ENCODE results near the gene FILIP1L. TPM values are rescaled to one million over a fixed set of nuclear protein-coding genes. Genes with fewer than 3 reads are reported as not detected.

FILIP1L gene
- total RNA-seq, 1 experiment from 2014 or later = 0.07 TPM

DNA sequence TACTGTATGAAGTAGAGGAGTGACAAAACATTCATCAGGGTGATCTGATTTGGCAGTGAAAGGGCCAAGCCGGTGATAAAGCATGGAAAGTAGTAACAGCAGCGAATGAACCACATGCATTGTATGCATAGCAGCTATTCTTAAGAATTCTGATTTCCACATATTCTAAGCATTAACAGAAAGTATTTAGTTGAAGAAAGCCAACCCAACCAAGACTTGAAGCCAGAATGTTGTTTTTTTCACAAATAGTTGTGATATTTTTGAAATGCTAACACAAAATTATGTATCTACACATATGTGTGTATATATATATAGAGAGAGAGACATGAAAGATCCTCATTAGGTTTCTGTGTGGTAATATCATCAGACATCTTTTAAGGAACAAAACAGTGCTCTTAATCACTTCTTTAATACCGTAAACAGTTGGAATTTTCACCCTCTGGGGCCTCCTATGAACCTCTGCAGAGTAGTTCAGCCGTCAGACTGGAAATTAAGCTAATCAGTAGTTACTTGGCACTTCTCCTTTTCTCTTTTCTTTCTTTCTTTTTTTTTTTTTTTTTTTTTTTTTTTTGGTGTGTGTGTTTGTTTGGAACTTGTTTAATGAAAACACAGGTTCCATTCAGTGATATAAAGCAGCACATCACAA lies 157.0 kb downstream of the FILIP1L start:
- DNase-seq = no peak
- no peak overlapping the region for H3K56ac ChIP-seq (ENCODE audit: insufficient read length, low read depth, low read length)
- H3K27me3 ChIP-seq (ENCODE audit: insufficient read depth, low read length) = no peaks in the 10 kb centered on the region
- TF ChIP-seq, protein P1, sequence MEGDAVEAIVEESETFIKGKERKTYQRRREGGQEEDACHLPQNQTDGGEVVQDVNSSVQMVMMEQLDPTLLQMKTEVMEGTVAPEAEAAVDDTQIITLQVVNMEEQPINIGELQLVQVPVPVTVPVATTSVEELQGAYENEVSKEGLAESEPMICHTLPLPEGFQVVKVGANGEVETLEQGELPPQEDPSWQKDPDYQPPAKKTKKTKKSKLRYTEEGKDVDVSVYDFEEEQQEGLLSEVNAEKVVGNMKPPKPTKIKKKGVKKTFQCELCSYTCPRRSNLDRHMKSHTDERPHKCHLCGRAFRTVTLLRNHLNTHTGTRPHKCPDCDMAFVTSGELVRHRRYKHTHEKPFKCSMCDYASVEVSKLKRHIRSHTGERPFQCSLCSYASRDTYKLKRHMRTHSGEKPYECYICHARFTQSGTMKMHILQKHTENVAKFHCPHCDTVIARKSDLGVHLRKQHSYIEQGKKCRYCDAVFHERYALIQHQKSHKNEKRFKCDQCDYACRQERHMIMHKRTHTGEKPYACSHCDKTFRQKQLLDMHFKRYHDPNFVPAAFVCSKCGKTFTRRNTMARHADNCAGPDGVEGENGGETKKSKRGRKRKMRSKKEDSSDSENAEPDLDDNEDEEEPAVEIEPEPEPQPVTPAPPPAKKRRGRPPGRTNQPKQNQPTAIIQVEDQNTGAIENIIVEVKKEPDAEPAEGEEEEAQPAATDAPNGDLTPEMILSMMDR (conservative IDR thresholded peaks at IDR 0.05) = no peak
- H3K4me1 ChIP-seq (ENCODE audit: insufficient read depth, low read length) = no peaks in the 10 kb centered on the region; the same call in 1 of the 2 replicates
- no peak overlapping the region for H4K91ac ChIP-seq (ENCODE audit: insufficient read length, low read depth, low read length)
- no peak overlapping the region for H3K14ac ChIP-seq (ENCODE audit: insufficient read depth, low read length)
- H3K27ac Mint-ChIP-seq = no peak overlapping the region
- H4K20me1 ChIP-seq (ENCODE audit: control insufficient read depth, insufficient read depth, insufficient read length) = no peaks in the 10 kb centered on the region
- H3K4me3 Mint-ChIP-seq = no peak overlapping the region
- H3T11ph ChIP-seq (ENCODE audit: low read length) = no peak overlapping the region
- no peak overlapping the region for H4K5ac ChIP-seq (ENCODE audit: insufficient read length, low read depth, low read length)
- no peak overlapping the region for H2BK120ac ChIP-seq (ENCODE audit: low read depth, low read length, poor library complexity, severe bottlenecking)
- H3K4me1 Mint-ChIP-seq = peaks cover 4% of the 10 kb centered on the region in 2 experiments; a peak in 1 of 4 replicates
- no peaks in the 10 kb centered on the region for H3K23me2 ChIP-seq (ENCODE audit: insufficient read length, low read depth, low read length, poor library complexity, severe bottlenecking)
- H3K4me2 ChIP-seq (ENCODE audit: insufficient read depth, insufficient read length, low read length) = no peak overlapping the region
- no peak overlapping the region for H2BK12ac ChIP-seq (ENCODE audit: insufficient read length, low read depth, low read length)
- H3K9ac ChIP-seq (ENCODE audit: extremely low read depth, insufficient read length, low read length) = no peak overlapping the region
- no peak overlapping the region for H3K23ac ChIP-seq (ENCODE audit: insufficient read length, low read depth, low read length)
- no CpG with 5 or more reads among the region's 4 CpGs for WGBS (ENCODE audit: extremely low coverage, insufficient read length, low lambda C conversion rate)
- no peaks in the 10 kb centered on the region for H3K9me3 Mint-ChIP-seq
- no peaks in the 10 kb centered on the region for H3K36me3 Mint-ChIP-seq (ENCODE audit: insufficient read depth in 1 of 3, low read depth in 3 of 3)
- no peak overlapping the region for H3K18ac ChIP-seq (ENCODE audit: insufficient read length, low read depth, low read length)
- no peak overlapping the region for H2BK20ac ChIP-seq (ENCODE audit: low read depth, low read length, poor library complexity, severe bottlenecking)
- no peak overlapping the region for H2BK15ac ChIP-seq (ENCODE audit: low read depth, low read length)
- no peaks in the 10 kb centered on the region for H3K79me1 ChIP-seq (ENCODE audit: insufficient read depth, low read depth, low read length, poor library complexity, severe bottlenecking)
- no peaks in the 10 kb centered on the region for H3K27me3 Mint-ChIP-seq (ENCODE audit: low read depth)
- H3K9me3 ChIP-seq (ENCODE audit: control insufficient read depth, low read depth, low read length) = no peaks in the 10 kb centered on the region
- no peak overlapping the region for H3K4ac ChIP-seq (ENCODE audit: low read depth, low read length)
- H2AFZ ChIP-seq (ENCODE audit: low read length) = no peak overlapping the region
- no peak overlapping the region for H2BK5ac ChIP-seq (ENCODE audit: insufficient read length, low read length)
- H3K27ac ChIP-seq (ENCODE audit: insufficient read length, low read depth, low read length) = no peak overlapping the region
- H3K79me2 ChIP-seq (ENCODE audit: insufficient read depth, low read length) = no peaks in the 10 kb centered on the region
- no peak overlapping the region for H4K8ac ChIP-seq (replicated peaks; ENCODE audit: insufficient read length, low read depth, low read length)
- no peak overlapping the region for H2AK5ac ChIP-seq (ENCODE audit: insufficient read length, low read length)
